ACHN (cell line): Measurements from ENCODE around the gene TTC39C.
"Not testable (repeated sequence)": the region's sequence is repeated elsewhere in the genome, so short reads cannot be mapped to it uniquely, and the experiment has no call there.

ENCODE experiments used
- DNase-seq: peaks from one replicate; pipeline ENCODE4 v3.0.0-alpha.2; 2015
- in situ Hi-C: cut with HindIII; loops from 2 replicates; pipeline ENCODE4 v1.10.0; 2017; ENCODE audit warnings: low sequenced_read_pairs, low pct_ligation_motif_present, low pct_unique_long_range_greater_than_20kb

TTC39C gene

DNA sequence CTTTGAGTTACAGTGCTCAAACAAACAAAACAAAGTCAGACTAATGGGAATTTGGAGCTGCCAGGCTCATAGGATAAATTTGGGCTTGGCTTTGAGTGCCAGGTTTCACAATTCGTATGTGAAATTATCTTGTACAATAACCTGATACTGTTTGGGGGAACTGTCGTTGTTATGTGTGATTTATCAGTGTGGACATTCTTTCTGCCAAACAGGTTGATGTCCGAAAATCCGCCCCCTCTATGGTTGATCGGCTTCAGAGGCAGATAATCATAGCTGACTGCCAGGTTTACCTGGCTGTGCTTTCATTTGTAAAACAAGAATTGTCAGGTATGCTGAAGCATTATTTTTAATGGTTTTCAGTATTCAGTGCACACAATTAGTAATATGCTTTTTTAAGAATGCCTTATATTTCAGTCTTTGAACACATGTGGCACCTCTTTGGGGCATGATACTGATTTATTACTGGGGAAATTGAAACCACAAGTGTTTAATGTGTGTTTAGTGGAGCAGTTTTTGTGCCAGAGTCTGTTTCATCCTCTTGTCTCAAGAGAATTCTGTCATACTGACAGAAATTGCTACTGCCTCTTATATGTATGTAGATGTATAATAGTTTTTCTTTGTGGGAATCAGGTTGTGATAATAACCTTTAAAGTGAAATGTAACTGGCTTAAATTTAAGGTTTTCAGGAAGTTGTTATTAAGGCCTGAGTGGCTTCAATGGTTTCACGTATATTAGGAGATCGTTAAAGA lies 54.6 kb downstream of the TTC39C start:
- DNase-seq: no peak
- in situ Hi-C loops: no loop called here

DNA sequence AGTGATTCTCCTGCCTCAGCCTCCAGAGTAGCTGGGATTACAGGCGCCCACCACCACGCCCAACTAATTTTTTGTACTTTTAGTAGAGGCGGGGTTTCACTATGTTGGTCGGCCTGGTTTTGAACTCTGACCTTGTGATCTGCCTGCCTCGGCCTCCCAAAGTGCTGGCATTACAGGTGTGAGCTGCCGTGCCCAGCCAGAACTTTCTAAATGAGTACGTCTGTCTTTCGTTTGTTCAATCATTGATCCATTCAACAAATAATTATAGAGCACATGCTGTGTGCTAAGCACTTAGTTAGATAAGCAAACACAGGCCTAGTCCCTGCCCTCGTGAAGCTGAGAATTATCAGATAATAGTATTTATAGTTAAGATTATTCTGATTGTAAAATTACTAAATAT lies 56.5 kb downstream of the TTC39C start:
- no peak for DNase-seq
- in situ Hi-C loops: no loop called here

DNA sequence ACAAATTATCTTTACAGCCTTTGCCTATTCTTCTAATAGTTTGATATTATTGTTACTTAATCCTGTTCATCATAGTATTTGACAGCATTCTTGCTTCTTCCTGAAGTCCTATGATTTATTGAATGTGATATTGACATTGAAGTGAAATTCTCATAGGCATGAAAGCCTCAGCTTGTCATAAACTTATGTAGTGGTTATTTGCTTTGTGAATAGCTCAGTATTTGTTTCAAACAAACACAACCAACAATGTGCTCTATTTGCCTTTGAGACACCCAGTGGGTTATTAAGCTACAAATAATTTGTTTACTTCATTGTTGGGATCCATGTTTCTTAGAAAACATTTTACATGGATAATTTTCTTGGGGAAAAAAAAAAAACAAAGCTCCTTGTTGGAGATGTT lies 57.2 kb downstream of the TTC39C start:
- DNase-seq: no peak
- in situ Hi-C loops: no loop called here

DNA sequence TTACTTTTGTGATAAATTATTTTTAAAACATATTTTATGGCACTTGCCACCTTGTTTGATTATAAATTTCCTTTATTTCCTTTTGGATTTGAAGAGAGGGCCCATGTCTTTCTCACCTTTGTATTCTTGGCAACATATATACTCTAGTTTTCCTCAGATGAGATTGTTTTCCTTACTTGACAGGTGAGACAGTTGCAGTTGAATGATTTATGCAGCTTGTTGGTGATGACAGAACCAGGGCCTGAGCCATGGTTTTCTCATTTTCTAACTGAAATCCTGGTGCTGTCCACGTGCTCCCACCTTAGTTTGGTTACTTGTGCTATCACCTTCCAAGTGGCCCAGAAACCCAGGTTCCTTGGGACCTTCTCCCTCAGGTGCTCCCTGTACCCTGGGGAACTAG lies 58.2 kb downstream of the TTC39C start:
- in situ Hi-C loops: no loop called here
- DNase-seq: no peak

DNA sequence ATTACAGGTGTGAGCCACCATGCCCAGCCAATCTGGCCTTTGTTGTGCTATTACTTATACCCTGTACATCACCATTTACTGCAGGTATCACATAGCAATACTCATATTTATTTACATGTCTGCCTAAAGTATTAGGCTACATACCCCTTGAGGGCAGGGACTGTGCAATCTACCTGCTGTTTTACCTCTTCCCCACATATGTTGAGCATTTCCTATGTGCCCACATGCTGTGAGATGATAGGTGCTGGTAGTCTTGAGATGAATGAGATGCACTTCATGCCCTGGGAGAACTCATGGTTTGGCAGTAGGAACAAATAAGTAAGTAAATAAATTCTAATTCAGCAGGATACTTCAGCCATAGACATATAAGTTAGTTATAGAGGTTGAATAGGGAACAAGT lies 59.2 kb downstream of the TTC39C start:
- DNase-seq: no peak
- in situ Hi-C loops: no loop called here

DNA sequence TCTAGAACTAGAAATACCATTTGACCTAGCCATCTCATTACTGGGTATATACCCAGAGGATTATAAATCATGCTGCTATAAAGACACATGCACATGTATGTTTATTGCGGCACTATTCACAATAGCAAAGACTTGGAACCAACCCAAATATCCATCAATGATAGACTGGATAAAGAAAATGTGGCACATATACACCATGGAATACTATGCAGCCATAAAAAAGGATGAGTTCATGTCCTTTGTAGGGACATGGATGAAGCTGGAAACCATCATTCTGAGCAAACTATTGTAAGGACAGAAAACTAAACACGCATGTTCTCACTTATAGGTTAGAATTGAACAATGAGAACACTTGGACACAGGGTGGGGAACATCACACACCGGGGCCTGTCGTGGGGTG lies 60.2 kb downstream of the TTC39C start:
- in situ Hi-C loops: not testable (repeated sequence)

DNA sequence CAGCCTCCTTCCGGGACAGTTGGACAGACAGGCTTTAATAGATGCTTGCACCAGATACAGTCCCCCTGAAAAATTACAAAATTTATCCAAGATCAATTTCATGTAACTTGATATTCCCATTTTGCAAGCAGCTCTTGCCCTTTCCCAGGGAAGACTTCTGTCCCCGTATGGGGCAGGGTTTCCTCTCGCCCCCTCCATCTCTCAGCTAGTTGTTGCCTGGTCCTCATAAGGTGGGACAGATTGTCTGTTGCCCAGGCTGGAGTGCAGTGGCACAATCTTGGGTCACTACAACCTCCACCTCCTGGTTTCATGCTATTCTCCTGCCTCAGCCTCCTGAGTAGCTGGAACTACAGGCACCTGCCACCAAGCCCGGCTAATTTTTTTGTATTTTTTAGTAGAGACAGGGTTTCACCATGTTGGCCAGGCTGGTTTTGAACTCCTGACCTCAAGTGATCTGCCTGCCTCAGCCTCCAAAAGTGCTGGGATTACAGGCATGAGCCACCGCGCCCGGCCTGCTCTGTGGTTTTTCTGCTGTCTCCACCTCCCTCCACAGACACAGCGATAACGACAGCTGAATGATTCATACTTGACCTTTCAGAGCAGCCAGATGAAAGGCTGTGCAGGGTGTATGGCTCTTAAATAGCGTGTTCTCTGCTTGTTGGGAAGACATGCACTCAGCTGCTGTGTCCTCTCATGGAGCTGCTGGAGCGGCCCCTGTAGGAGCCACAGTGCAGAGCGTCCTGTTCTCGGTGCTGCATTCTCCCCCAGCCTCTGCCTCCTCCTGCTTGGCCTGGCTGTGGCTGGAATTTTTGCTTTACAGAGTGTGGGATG lies 61.4 kb downstream of the TTC39C start:
- in situ Hi-C loops: no loop called here
- peak; percentile 96 for DNase-seq

More for the DNA sequence above, 60.2 kb downstream of the TTC39C start:
- DNase-seq: not testable (repeated sequence)

DNA sequence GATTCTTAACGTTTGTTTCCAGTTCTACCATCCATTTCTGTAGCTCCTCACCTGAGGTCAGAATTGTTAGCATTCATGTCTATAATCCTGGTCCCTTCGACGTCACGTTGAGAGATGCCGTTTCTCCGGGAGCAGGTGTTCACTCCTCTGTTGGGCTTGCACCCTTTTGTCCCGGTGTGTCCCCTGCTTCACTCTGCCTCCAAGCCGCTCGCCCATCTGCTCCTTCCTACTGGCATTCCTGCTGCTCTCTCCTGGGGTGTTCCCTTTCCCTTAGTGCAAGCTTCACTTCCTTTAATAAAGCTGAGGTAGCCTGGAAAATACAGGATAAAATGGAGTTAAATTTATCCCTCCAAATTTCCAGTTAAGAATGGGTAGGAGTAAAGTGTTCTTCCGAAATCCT lies 62.4 kb downstream of the TTC39C start:
- in situ Hi-C loops: no loop called here
- DNase-seq: no peak

DNA sequence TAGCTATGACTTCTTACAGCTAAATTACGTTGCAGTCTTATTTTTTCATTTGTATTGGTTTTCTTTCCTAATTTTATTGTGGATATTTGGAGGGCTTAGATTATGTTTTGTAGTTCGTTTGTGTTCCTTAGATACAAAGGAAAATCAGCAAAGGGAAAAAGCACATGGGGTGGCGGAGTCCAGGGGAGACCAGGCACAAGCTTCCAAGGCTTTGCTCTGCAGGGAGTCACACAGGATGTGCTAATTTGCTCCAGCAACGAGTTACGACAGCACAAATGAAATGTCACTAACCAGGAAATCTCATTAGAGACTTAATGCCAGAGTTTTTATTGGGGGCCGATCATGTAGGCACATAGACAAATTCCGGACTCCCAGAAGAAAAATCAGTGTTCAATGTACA lies 63.8 kb downstream of the TTC39C start:
- in situ Hi-C loops: no loop called here
- DNase-seq: no peak

DNA sequence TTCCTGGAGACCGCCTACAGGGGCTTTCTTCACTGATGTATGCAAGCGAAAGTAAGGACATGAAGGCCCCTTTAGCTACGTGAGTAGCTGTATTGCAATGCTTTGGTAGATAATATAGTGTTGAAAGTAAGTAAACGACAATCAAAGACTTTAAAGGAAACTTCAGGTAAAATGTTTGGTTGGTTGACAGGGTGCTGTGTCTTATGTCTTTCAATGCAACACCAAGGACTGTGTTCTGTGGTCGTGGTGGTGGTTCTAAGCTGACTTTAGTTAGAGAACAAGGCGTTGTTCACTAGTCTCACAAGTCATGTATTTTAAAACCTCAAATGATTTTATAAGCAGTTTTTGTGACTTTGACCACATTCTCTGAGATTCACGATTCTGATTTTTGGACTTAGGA lies 66.3 kb downstream of the TTC39C start:
- in situ Hi-C loops: no loop called here
- DNase-seq: no peak

DNA sequence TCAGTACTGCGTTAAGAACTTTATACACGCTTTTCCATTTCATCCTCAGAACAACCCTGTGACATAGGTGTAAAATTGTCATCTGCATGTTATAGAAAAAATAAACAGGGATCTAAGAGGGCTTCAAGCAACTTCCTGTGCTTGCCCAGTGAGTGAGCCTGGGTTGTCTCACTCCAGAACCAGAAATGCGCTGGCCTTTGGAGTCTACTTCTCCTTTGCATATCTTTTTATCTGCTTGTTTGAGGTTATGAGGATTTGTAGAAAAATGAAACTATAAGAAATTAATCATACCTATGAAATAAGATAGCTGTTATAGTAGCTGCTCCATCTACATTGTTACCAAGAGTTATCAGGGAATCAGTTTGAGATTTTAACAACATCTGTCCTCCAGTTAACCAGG lies 69.0 kb downstream of the TTC39C start:
- DNase-seq: no peak
- in situ Hi-C loops: no loop called here

DNA sequence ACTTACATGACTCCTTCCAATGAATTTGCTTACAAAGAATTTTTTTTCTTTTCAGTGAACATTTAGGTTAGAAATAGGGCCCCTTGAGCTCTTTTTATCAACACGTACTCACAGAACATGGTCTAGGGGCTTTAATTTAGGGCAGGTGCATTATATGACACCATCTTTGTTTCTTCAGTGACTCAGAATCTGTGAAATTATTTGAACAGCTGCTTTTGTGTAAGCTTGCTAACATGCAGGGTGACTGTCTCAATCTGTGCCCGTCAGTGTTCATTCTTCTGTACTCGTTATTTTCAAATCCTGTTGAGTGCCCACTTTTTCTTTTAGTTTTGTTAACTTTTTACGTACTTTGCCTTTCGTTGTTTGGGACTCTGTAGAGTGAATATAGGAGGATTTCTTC lies 71.5 kb downstream of the TTC39C start:
- DNase-seq: no peak
- in situ Hi-C loops: no loop called here

DNA sequence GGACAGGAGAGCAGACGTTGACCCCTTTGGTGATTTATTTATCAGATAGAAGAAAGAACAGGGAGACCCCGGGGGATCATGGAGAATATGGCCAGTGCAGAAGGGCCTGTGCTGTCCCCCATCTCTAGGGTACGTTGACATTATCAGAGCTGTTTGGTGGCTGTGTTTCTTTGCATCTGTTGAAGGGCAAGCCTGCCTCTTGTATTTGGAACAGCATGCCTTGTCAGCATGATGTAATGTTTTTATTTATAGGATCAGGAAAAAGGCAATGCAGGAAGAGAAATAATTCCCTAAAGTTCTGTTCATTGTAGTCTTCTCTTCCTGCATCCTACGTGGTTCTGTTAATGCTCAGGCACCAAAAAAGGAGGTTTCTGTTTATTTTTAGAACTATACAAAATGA lies 74.5 kb downstream of the TTC39C start:
- no peak for DNase-seq
- in situ Hi-C loops: no loop called here

DNA sequence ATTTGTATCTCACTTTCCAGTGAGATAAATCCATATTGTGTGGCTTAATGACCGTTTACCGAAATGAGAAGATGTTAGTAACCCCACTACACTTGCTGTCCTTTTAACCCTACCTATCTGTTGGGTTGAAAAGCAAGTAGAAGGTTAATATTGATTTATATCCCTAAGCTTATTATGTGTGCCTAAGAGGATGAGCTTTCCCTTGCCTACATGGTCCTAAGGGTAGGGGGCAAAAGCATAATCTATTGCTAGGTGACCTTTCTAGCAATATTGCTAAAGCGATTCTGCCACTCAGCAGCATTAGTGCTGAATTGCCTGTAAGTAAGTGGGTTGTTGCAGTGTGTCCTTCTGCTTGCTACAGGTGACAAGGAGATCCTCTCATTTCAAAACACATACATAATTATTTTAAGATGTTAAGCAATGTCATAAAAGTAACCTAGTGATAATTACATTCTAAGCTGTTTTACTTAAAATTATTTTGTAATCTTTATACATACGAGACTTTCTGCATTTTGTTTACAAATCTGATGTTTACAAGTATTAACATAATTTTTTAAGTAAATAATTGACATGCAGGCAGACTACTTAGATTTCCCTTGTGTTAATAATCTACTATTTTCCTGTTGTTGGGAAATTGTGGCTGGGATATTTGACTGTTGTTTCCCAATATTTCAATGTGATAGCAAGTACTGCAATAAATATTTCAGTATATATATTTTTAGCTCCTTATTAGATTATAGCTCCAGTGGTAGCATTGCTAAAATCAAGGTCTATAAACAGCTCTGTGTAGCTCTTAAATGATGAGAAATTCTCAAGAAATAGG lies 75.2 kb downstream of the TTC39C start:
- DNase-seq: no peak
- in situ Hi-C loops: no loop called here

DNA sequence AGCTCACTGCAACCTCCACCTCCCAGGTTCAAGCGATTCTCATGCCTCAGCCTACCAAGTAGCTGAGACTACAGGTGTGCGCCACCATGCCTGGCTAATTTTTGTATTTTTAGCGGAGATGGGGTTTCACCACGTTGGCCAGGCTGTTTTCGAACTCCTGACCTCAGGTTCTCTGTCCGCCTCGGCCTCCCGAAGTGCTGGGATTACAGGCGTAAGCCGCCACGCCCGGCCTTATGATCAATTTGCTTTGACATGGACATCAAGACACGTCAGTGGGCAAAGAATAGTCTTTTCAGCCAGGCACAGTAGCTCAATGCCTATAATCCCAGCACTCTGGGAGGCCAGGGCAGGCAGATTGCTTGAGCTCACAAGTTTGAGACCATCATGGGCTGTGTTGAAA lies 76.3 kb downstream of the TTC39C start:
- no peak for DNase-seq
- in situ Hi-C loops: no loop called here

DNA sequence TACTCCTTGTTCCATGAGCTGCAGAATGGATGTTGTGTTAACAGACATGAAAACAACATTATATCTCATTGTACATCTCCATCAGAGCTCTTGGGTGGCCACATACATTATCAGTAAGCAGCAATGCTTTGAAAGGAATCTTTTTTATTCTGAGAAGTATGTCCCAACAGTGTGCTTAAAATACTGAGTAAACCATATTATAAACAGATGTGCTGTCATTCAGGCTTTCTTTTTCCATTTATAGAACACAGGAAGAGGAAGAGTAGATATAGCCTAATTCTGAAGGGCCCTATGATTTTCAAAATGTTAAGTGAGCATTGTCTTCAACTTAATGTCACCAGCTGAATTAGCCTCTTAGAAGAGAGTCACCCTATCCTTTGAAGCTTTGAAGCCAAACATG lies 80.0 kb downstream of the TTC39C start:
- no peak for DNase-seq
- in situ Hi-C loops: no loop called here

DNA sequence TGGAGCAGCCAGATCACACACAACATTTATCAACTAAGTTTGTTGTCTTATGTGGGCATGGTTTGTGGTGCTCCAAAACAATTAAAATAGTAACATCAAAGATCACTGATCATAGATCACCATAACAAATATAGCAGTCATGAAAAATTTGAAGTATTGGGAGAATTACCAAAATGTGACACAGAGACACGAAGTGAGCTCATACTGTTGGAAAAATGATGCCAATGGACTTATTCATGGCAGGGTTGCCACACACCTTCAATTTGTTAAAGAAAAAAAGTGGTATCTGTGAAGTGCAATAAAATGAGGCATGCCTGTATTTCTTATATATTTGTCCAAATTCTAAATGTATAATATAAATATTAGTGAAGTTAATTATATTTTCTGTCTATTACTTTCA lies 81.4 kb downstream of the TTC39C start:
- in situ Hi-C loops: no loop called here
- no peak for DNase-seq

DNA sequence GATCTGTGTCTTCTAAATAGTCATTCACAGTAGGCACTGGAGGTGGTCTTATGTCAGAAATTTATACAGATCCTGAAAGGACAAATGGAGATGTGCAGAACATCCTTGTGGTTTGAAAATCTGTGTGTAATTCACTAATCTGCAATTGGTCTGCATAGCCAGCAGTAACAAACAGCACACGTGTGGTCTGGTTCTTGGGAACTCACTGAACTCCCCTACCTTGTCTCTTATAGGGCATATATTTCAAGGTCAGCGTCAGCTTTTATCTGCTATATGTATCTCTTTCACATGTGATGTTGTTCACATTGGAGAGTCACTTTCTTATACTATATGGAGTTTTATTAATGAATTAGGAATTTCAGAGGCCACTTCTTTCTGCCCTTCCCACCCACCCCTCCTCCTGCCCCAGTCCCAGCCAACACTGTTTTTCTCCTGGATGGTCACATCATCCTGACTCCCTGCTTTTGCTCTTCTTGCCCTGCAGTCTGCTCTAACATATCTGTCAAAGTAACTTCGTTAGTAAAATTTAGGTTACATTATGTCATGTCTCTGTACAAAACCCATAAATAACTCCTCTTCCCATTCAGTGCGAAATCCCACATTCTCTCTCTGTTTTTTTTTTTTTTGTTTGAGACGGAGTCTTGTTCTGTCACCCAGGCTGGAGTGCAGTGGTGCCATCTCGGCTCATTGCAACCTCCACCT lies 88.9 kb downstream of the TTC39C start:
- in situ Hi-C loops: no loop called here
- no peak for DNase-seq

DNA sequence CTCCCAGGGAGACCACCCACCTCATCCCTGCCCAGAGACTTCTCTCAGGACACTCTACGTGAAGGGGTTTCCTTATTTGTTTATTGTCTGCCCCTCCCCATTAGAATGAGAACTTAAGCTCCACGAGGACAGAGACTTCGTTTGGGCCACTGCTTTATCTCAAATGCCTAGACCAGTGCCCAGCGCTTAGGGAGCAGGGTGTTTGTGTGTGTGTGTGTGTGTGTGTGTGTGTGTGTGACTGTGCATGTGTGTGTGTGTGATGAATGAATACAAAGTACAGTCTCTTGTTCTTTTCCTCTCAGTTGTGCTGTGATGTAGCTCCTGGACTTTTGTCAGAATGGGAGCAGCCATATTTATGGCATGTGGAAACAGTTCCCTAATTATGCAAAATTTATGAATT lies 89.9 kb downstream of the TTC39C start:
- in situ Hi-C loops: no loop called here
- no peak for DNase-seq
